Nucleus accumbens (tissue), 56 donors: ENCODE results near the gene TMIE.
"Not testable (repeated sequence)": the region's sequence is repeated elsewhere in the genome, so short reads cannot be mapped to it uniquely, and the experiment has no call there.

Experiments used
- DNase-seq, 56 donors: peaks; one replicate each; lab custom pipeline; 2025; lab: John Stamatoyannopoulos, UW

Gene TMIE

DNA sequence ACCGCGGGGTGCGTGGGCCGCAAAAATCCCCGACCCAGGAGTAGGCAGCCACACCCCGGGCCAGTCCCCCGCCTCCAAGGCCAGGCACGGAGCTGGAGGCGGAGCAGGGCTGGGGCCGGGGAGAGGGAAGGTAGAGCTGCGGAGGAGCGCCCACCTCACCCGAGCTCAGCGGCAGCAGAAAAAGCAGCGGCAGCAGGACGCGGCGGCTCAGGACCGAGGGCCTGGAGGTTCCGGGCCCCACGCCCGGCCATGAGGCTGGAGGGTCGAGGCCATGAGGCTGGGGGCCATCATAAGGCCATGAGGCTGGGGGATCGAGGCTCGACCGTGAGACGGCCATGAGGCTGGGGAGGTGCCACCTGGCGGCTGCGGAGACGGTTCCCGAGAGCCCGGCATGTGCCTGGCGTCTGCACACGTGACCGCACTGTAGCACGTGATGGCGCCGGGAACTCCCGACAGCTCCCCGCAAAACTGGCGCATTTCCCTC, 49.4 kb downstream of the TMIE start:
- DNase-seq: no peak

DNA sequence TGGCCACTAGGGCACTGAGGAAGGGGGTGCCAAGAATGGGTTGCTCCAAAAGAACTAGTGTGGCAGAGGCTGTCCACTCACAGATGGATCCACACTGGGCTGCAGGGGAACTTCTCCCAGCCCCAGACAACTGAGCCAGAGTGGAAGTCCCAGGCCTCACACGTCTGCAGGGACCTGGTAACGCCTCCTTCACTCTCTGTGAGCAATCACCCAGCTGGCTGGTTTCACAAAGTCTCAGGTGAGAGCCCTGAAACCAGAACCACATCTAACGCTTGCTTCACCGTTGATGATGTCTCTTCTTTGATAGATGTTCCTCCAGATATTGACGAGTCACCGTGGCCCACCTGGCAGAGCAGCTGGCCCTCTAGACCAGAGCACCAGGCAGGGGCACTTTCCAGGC, 51.9 kb downstream of the TMIE start:
- DNase-seq: not testable (repeated sequence)

DNA sequence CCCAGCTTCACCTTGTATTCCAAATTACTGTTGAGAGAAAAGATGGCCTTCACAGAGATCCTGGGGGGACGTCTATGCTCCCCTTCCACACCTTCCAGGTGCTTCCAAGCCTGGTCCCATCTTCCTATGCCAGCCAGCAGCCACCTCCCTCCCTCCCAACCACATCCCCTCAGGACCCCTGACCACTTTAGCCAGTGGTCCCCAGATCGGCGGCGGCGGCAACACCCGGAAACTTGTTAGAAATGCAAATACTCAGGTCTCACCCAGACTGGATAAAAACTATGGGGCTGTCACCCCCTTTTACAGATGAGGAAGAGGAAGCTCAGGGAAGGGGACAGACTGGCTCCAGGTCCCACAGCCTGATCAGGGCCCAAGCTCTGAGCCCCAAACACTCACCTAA, 54.5 kb downstream of the TMIE start:
- DNase-seq: no peak

DNA sequence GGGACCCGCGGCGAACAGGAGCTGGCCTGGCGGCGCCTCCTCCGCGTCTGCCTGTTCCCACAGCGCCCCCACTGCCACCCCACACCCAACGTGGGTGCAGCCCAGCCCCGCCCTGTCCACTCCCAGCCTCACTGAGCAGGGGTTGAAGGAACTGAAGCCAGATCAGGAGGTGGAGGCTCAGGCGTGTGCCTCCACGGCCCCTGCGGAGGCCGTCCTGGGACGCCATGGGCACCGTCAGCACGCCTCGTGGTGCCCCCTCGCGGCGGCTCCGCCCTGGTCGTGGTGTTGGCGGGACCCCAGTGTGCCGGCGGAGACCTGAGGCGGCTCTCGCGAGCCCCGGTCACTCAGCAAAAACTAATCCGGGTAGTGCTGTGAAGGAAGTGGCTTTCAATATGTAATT, 55.5 kb downstream of the TMIE start:
- no peak for DNase-seq

DNA sequence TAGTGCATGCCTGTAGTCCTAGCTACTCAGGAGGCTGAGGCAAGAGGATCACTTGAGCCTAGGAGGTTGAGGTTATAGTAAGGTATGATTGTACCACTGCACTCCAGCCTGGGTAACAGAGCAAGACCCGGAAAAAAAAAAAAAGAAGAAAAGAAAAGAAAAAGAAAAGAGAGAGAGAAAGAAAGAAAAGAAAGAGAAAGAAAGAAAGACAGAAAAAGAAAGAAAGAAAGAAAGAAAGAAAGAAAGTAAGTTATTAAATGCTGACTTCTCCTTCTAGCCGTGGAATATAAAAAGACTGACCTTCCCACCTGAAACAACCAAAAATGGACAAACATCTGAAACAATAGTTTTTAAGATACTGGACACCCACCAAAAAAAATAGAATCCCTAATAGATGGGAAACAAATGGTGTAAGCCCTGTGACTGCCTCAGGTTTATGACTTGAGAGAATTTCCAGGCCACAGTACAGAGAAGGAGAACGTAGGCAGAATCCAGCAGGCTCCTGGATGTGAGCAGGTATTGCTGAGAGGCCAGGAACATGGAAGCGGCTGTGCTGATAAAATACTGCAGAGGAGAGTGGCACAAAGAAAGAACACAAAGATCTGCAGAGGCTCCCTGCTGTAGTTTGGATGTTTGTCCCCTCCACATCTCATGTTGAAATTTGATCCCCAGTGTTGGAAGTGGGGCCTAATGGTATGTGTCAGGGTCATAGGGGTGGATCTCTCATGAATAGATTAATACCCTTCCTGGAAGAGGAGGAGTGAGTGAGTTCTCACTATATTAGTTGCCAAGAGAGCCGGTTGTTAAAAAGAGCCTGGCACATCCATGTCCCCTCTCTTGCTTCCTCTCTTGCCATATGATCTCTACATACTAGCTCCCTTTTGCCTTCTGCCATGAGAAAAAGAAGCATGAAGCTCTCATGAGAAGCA, 58.3 kb downstream of the TMIE start:
- no peak for DNase-seq
